ENCODE data around the gene SNX10. TPM values are rescaled to one million over a fixed set of nuclear protein-coding genes. Genes with fewer than 3 reads are reported as not detected.
A peak's percentile ranks its signal among the peaks of the same experiment; 100 is the strongest.

Gene SNX10
- total RNA-seq, 1 experiment from 2014 or later, result 8.8 TPM

DNA sequence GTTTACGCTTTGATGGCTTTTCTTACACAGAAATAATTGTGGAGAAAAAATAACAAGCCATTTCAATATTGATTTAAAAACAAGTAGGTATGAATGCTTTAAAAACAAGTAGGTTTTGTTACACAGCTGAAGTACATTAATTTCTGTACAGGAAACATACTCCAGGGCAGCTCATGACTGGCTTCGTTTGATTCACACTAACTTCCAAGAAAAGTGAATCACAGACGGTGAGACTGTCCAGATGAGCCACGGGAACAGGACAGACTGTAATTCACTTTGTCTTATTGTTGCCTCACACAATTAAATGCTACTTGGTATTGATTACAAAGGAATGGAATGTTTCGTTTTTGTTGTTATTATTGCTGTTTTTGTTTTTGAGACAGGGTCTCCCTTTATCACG, 26.6 kb upstream of the SNX10 start:
- BruUV-seq (replicated peaks), result no TSS peak

GRCh38 chr7:26265499-26266075, 26.1 kb upstream of the SNX10 start:
- no peak overlapping the region for H3K4me3 Mint-ChIP-seq (ENCODE audit: unreplicated experiment)
- CTCF ChIA-PET, result no interaction called here

More for the DNA sequence above, 26.6 kb upstream of the SNX10 start:
- peaks cover 19% of the 10 kb centered on the region for H3K9me3 ChIP-seq
- no peak overlapping the region for H3K4me3 ChIP-seq (ENCODE audit: low read depth, low read length)
- no peaks in the 10 kb centered on the region for H3K36me3 Mint-ChIP-seq (ENCODE audit: insufficient read depth, unreplicated experiment)
- no peaks in the 10 kb centered on the region for H3K36me3 ChIP-seq (ENCODE audit: control insufficient read depth, insufficient read depth, low read length)
- H3K9me3 Mint-ChIP-seq (ENCODE audit: unreplicated experiment), result peaks cover 41% of the 10 kb centered on the region
- no peak for TF ChIP-seq CTCF (IDR thresholded peaks at IDR 0.05; ENCODE audit: insufficient read depth in 1 of 2, low read depth in 1 of 2, low read length in 1 of 2, severe bottlenecking in 1 of 2, unreplicated experiment in 1 of 2)
- H3K4me1 Mint-ChIP-seq (ENCODE audit: low read depth, unreplicated experiment), result no peaks in the 10 kb centered on the region
- ChIA-PET CTCF (no interaction called here), POLR2A (no interaction called here)
- no peaks in the 10 kb centered on the region for H3K27me3 Mint-ChIP-seq (ENCODE audit: insufficient read depth, unreplicated experiment)
- H3K4me3 Mint-ChIP-seq (ENCODE audit: unreplicated experiment), result no peak overlapping the region
- H3K27me3 ChIP-seq (replicated peaks; ENCODE audit: control insufficient read depth, insufficient read depth, low read length), result no peaks in the 10 kb centered on the region
- intact Hi-C loops (cut with micrococcal nuclease; ENCODE audit: unreplicated experiment), result no loop called here
- H3K27ac Mint-ChIP-seq (ENCODE audit: unreplicated experiment), result no peak overlapping the region
- DNase-seq, result no peak
- H3K4me1 ChIP-seq, result no peaks in the 10 kb centered on the region

GRCh38 chr7:26267601-26268166, 24.0 kb upstream of the SNX10 start:
- Mint-ChIP-seq H3K36me3 (ENCODE audit: insufficient read depth, unreplicated experiment) (no peaks in the 10 kb centered on the region), H3K4me1 (ENCODE audit: low read depth, unreplicated experiment) (no peaks in the 10 kb centered on the region), H3K27me3 (ENCODE audit: insufficient read depth, unreplicated experiment) (no peaks in the 10 kb centered on the region), H3K4me3 (ENCODE audit: unreplicated experiment) (no peak overlapping the region), H3K27ac (ENCODE audit: unreplicated experiment) (no peak overlapping the region), H3K9me3 (ENCODE audit: unreplicated experiment) (peaks cover 41% of the 10 kb centered on the region)
- ChIA-PET CTCF (no interaction called here), POLR2A (no interaction called here)
- Histone ChIP-seq H3K36me3 (ENCODE audit: control insufficient read depth, insufficient read depth, low read length) (no peaks in the 10 kb centered on the region), H3K9me3 (peaks cover 19% of the 10 kb centered on the region), H3K4me1 (no peaks in the 10 kb centered on the region), H3K4me3 (ENCODE audit: low read depth, low read length) (no peak overlapping the region), H3K27me3 (replicated peaks; ENCODE audit: control insufficient read depth, insufficient read depth, low read length) (no peaks in the 10 kb centered on the region)
- no peak for TF ChIP-seq CTCF (IDR thresholded peaks at IDR 0.05; ENCODE audit: insufficient read depth in 1 of 2, low read depth in 1 of 2, low read length in 1 of 2, severe bottlenecking in 1 of 2, unreplicated experiment in 1 of 2)
- intact Hi-C loops (cut with micrococcal nuclease; ENCODE audit: unreplicated experiment), result no loop called here
- no TSS peak for BruUV-seq (replicated peaks)
- DNase-seq, result no peak

More at GRCh38 chr7:26265499-26266075, 26.1 kb upstream of the SNX10 start:
- H3K36me3 Mint-ChIP-seq (ENCODE audit: insufficient read depth, unreplicated experiment), result no peaks in the 10 kb centered on the region
- Histone ChIP-seq H3K4me3 (ENCODE audit: low read depth, low read length) (no peak overlapping the region), H3K4me1 (no peaks in the 10 kb centered on the region), H3K9me3 (peaks cover 19% of the 10 kb centered on the region), H3K27me3 (replicated peaks; ENCODE audit: control insufficient read depth, insufficient read depth, low read length) (no peaks in the 10 kb centered on the region), H3K36me3 (ENCODE audit: control insufficient read depth, insufficient read depth, low read length) (no peaks in the 10 kb centered on the region)
- H3K27me3 Mint-ChIP-seq (ENCODE audit: insufficient read depth, unreplicated experiment), result no peaks in the 10 kb centered on the region
- H3K9me3 Mint-ChIP-seq (ENCODE audit: unreplicated experiment), result peaks cover 41% of the 10 kb centered on the region
- H3K27ac Mint-ChIP-seq (ENCODE audit: unreplicated experiment), result peak overlapping the region; percentile 43
- POLR2A ChIA-PET, result no interaction called here
- BruUV-seq (replicated peaks), result no TSS peak
- intact Hi-C loops (cut with micrococcal nuclease; ENCODE audit: unreplicated experiment), result no loop called here
- no peak for DNase-seq
- no peaks in the 10 kb centered on the region for H3K4me1 Mint-ChIP-seq (ENCODE audit: low read depth, unreplicated experiment)
- TF ChIP-seq CTCF (IDR thresholded peaks at IDR 0.05; ENCODE audit: insufficient read depth in 1 of 2, low read depth in 1 of 2, low read length in 1 of 2, severe bottlenecking in 1 of 2, unreplicated experiment in 1 of 2), result no peak

Data from Caco-2 (cell line).